DMS53 treated with DMSO at 0.1 percent for 48 hours (cell line): ENCODE data around the gene RAP1GAP.

Experiments
- DNase-seq: peaks from one replicate; lab custom pipeline; 2025; ENCODE audit not compliant: unreplicated experiment; lab: John Stamatoyannopoulos, UW

RAP1GAP gene

DNA sequence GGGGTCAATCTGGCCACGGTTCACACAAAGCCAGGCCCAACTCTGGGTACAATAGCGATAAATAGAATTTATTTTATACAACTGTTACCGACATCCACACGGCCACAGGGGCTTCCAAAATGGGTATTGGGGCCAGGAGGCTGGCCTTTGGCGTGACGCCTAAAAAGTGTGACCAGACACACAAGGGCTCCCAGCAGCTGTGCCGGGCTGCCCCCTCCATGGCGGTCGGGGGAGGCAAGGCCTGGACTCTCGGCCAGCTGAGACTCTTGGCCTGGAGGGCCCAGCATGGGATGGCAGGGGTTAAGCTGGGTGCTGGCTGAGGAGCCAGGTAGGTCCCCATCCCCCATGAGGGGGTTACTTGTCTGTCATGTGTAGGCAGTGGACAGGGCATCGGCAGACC lies 73.0 kb downstream of the RAP1GAP start:
- DNase-seq = no peak

DNA sequence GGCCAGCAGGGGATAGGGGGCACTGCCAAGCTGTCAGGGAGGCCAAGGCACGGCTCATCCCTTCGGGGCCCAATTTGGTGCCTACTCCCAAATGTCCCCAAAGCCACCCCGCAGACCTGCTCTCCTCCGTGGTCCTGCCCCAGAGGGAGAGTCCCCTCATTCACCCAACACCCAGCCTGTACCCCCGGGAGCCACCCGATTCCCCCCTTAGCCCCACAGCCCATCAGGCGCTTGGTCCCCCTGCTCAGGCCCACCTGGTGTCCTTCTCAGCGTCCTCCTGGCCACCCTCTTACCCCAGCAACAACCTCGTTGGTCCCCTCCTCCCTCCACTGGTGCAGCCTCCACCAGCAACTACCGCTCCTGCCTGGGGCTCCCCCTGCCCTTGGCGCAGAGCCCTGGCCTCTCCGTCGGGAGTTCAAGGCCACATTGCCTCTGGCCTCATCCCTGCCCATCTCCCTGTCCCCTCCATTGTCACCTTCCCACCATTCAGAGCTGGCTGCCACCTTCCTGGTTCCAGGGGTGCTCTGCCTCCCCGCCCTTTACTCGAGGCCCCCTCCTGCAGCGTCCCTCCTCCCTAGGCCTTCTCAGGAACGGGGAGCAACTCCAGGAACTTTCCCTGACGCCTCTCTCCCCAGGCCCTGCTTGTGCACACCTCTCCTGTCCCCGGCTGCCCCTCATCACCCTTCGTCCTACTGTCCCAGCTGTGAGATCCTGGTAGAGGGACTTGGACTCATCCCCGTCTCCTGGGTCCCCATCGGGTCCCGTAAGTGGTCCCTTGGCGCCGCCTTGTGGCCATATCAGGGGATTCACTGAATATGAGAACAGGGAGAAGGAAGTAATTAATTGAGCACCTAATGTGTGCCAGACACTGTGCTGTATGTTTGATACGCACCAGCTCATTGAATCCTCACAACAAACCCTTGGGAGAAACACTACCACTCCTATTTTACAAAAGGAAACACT lies 73.9 kb downstream of the RAP1GAP start:
- no peak for DNase-seq

DNA sequence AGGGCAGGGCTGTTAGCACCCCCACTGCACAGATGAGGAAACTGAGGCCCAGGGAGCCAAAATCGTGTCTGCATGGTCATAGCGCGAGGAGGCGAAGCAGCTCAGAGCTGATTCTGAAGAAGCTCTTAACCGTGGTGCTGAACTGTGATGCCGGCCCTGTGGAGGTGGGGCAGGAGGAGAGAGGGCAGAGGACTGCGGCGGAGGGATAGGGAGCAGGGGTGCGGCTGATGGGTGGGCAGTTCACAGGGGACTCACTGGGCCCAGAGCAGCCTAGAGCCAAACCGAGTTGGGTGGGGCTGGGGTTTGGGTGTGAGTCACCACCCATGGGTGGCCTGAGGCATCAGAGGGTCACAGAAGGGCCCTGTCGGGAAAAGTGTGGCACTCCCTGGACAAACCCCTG lies 74.7 kb downstream of the RAP1GAP start:
- DNase-seq = no peak

DNA sequence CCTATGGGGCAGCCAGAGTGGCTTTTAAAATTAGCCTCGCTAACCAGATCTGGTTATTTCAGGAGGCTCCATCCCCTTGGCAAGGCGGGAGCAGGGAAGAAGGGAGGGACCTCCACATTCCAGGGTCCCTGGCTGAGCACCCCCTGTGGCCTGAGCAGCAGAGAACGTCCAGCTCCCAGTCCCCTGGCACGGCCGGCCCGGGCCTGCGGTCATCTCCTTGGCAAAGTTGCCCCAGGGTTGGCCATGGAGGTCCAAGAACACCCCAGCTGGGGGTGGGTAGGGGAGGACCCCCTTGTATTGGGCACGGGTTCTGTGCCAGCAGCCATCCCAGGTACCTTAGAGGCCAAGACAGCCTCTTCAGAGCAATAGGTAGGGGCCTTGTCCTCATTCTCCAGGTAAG lies 75.9 kb downstream of the RAP1GAP start:
- DNase-seq = no peak

DNA sequence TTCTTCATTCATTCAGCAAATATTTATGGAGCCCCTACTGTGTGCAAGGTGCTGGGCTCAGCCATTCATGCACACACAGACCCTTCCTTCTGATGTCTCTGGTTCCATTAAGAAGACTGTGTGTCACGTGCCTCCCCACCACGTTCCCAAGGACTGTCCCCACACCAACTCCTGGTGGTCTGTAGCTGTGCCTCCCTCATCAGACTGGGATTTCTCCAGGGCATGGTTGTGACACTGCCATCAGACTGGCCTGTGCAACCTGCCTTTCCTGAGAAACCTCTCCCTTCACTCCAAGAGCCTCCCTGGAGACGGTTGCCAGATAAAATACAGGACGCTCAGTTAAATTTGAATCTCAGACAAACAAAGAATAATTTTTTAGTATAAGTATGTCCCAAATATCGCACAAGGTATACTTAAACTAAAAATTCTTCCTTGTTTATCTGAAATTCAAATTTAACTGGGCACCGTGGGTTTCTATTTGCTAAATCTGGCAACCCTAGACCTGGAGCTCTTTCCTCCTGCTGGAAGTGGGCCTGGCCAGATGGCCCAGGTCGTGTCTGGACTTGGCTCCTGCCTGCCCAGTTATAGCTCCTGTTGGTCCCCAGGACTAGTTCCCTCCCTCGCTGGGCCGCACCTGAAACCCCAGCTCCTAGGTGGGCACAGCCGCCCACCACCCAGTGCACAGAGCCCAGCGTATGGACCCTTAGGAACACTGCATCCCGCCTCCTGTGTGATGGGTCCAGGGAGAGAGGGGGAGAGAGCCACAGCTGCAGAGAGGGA lies 76.9 kb downstream of the RAP1GAP start:
- no peak for DNase-seq

DNA sequence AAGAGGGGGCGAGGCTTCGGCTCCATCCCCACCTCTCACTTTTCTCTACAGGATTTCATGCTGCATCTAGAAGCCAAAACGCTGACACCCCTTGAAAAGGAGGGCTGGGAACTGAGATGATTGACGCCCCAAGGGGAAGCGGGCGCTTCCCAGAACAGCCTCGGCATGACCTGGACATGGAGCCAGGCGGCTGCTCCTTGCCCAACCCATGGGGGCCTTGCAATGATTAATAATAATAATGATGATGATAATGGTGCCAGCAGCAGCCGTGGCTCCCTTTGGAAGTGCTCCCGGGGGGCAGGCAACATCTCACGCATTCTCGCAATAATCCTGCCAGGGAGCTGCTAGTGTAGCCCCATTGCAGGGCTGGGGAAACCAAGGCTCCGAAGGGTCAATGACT lies 78.2 kb downstream of the RAP1GAP start:
- DNase-seq = no peak

DNA sequence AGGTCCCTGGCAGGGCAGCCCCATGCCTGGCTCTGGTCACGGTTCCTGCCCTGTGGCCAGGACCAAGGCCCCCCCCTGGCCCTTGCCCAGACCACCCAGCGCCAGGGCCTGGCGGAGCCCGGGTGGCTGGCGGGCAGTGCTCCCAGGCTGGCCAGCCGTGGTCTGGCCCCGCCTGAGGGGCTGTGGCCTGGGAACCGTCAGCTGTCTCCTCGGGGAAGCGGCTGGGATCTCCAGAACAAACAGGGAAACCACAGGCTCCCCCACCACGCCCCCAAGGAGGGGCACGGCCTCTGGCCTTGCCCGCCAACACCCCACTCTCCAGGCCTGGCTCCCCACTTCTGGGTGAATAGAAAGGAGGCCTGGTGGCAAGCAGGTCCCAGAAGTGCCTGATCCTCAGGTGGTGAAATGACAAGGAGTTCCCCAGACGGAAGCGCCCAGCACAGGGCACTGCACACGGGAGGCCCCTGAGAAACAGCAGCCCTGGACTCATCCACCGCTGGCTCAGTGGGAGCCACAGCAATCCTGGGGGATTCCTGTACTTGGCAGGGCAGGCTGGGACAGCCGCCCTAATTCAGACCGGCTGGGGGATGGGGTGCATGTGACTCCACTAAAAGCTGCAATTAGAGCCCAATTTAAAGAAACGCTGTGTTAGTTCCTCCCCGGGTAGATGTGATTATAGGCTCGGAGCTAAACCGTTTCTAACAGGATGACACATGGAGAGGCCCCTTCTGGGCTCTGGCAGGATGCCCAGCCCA lies 78.9 kb downstream of the RAP1GAP start:
- DNase-seq = no peak

DNA sequence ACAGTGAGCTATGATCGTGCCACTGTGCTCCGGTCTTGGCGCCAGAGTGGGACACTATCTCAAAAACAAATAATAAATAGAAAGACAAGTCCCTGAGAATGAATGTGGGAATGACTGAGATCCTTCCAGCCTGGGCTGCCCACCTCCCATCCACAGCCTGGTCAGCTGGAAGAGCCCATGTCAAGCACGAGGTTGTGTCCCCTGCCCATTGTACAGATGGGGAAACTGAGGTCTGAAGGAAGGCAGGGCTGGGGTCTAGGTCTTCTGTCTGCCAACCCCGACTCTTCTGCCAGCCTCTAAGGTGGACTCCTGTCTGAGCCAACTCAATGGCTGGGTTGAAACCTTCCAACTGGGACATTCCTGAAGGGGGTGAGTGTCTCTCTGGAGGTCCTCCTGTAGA lies 79.5 kb downstream of the RAP1GAP start:
- no peak for DNase-seq

DNA sequence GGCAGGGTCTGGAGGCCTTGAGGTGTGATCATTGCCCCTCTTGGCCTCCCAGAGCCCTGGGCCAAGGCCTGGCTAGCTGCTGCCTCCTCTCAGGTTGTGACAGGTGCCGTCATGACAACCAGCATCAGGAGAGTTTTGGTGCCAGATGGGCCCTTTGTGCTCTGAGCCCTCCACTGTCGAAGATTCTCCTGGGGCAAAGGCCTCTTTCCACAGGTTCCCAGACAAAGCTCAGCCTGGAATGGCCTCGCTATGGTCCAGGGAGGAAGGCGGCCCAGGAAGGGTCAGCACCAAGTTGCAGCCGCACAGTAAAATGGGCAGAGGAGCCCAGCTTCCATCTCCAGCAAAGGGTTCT lies 81.6 kb downstream of the RAP1GAP start:
- DNase-seq = no peak

DNA sequence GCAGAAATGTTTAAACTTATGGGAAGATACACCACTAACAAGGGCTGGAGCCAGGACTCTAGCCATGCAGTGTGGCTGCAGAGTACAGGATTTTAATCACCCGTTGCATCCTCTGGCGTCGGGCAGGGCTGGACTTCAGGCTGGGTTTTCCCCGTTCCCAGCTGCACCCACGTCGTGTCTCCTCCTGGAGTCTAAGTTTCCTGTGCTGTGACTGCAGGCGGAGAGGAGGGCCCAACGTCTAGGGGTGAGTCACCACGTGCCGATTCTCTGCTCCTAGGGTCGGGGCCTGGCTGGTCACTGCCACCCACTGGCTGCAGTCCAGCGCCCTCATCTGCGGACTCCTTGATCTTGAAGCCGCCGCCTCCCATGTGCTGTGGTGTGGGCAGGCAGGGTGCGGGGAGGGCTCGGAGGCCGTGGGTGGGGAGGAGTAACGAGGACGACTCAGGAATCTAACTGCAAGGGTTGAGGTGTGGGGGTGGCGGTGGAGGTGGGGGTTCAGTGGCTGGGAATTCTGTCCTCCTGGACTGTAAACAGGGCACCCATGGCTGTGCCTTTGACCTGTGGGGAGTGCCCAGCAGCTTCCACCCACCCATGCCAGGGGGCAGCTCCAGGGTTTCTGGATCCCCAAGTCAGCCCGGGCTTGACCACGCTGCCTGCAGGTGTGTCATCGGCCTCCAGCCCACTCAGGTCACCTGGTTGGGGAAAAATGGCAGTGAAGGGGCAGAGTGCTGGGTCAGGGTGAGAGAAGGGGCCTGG lies 82.1 kb downstream of the RAP1GAP start:
- peak; percentile 57 for DNase-seq

DNA sequence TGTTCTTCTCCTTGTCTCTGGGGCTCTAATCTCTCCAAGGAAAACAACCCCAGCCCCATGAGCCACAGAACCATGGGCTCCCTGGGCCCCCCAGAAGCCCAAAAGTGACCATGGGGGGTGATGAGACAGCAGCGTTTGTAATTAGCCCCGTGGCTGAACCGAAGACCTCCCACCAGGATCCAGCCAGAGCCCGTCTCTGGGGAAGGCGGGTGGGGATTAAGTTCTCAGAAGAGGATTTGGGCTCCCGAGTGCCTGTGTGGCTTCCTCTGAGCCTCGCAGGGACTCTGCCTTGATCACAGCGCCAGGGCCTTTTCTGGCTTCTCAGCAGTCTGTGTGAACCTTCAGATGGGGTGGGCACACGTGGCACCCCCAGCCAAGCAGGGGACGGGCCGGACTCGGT lies 82.9 kb downstream of the RAP1GAP start:
- no peak for DNase-seq

DNA sequence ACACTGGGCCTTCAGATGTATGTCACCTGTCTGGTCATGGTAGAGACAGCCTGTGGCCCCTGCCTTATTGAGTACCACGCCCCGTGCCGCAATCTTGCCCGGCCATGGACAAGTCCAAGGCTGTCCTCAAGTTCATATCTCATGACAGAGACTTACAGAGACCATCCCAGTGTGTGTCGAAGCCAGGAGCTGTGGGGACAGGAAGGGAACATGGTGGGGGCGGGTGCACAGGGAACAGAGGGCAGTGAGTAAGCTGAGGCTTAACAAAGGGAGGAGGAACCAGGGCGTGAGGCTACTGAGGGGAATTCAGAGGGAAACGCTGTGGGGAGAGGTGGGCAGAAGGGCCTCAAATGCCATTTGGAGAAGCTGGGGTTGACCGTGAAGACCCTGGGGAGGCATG lies 84.1 kb downstream of the RAP1GAP start:
- DNase-seq = no peak

DNA sequence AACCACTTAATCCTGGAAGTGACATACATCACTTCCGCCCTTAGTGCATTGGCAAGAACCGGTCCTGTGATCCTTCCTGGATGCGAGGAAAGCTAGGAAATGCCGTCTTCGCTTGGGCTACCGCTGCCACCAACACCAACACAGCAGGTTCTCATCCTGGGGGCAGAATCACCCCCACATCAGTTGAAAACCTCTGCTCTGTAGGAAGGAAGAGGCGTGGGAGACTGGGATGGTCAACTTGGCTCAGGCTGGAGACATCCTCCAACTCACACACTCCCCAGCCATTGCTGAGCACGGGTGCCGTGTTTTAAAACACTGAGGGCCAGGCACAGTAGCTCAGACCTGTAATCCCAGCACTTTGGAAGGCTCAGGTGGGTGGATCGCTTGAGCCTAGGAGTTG lies 85.1 kb downstream of the RAP1GAP start:
- DNase-seq = no peak

DNA sequence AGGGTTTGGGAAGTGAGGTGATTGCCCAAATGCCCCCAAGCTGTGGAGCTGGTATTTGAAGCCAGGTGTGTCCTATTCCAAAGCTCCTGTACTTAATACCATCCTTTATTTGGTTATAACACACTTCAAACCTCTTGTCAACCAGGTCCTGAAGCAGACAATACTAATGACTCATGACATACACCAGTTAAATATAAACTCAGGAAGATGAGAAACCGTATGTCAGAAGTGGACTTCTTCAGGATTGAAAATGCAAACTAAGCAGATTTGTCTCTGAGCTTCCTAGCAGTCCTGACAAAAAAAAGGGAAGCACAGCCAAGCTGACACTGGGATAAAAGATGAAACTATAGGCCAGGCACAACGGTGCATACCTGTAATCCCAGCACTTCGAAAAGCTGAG lies 89.4 kb downstream of the RAP1GAP start:
- peak; percentile 98 for DNase-seq

DNA sequence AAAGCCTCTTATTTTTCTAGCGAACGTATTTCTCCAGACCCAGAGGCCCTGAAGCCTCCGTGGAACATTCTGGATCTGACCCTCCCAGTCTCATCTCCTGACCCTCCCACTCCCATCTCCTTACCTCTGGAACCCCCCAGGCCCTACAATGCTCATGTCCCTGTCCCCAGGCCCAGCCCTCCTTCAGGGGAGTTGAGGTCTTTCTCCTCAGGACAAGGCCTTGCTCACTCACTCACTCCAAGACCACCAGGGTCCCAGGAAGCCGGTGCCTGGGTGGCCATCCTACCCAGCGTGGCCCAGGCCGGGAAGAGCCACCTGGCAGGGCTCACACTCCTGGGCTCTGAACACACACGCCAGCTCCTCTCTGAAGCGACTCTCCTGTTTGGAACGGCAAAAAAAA lies 91.2 kb downstream of the RAP1GAP start:
- no peak for DNase-seq

DNA sequence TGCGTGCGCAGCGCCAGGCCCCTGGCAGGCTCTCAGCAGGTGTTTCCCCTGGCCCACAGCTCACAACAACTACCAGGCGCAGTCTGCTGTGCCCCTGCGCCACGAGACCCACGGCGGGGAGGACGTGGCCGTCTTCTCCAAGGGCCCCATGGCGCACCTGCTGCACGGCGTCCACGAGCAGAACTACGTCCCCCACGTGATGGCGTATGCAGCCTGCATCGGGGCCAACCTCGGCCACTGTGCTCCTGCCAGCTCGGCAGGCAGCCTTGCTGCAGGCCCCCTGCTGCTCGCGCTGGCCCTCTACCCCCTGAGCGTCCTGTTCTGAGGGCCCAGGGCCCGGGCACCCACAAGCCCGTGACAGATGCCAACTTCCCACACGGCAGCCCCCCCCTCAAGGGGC lies 91.8 kb downstream of the RAP1GAP start:
- no peak for DNase-seq

DNA sequence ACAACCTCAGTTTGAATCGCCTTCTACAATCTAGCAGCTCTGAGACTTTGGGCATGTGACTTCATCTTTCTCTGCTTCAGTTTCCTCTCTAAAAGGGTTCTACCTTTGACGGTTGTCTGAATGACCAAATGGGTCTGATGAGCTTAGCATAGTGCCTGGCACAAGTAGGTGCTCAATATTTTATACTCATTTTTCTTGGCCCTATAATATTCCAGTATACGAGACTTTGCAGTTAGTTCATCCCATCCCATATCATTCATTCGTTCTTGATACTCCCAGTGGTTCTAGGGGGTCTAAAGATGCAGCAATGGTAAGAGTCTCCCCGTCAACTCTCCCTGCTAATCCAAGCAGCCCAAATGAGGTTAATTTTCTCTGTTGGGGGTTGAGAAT lies 92.4 kb downstream of the RAP1GAP start:
- no peak for DNase-seq

DNA sequence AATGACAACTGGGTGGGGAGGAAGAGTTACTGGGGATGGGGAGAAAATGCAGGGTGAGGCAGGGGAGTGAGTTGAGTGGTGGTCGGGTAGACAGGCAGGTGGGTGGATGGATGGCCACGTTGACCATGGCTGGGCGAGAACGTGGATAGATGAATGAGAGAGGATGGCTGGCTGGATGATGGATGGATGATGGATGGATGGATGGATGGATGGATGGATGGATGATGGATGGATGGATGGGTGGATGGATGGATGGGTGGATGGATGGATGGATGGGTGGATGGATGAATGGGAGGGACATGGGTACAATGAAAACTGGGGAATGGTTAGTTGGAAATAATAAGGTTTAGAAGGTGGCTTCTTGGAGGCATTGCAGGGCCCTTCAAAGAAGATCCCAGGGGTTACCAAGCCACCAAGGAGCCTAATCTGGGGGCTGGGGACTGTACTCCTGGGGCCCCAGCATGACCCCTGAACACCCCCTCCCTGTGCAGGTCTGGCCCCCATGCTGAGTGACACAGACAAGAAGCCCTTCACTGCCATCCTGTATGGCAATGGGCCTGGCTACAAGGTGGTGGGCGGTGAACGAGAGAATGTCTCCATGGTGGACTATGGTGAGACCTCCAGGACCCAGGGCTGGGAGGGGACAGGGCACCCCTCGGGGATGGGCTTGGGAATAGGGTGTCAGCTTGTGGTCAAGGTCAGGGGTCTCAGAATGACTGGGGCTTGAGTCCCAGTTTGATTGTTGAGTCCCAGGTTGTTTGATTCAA lies 92.9 kb downstream of the RAP1GAP start:
- DNase-seq = no peak

DNA sequence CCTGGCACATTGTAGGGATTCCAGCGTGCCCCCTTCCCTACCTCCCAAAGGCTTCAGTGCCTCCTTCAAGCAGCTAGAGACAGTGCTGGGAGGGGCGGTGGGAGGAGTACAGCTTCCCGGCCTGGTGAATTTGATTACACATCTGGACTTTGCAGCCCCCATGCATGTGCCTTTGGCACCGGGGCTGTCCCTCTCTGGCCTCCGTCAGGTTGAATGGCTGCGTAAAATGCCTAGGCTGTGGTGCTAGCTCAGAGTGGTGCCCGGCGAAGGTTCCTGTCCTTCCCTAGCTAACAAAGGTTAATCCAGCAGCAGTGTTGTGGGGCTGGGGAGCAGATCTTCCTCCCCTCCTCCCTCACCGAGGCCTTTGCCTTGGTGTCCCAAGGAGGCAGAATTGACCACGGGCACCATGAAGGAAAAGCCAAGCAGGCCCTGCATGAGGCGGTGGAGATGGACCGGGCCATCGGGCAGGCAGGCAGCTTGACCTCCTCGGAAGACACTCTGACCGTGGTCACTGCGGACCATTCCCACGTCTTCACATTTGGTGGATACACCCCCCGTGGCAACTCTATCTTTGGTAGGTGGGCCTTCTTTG lies 93.7 kb downstream of the RAP1GAP start:
- no peak for DNase-seq
